HG03460 (cell line): ENCODE results near the gene CD2AP.
A peak's percentile ranks its signal among the peaks of the same experiment; 100 is the strongest.
"Not testable (repeated sequence)": the region's sequence is repeated elsewhere in the genome, so short reads cannot be mapped to it uniquely, and the experiment has no call there.

Source experiments
- ATAC-seq: cut with Tn5 transposase; IDR thresholded peaks from one replicate; pipeline ENCODE4 v1.9.1; 2021; ENCODE audit not compliant: unreplicated experiment

The CD2AP gene

GRCh38 chr6:47477497-47478232 is at the start of gene CD2AP:
TSS of gene CD2AP (plus strand) at chr6:47477789. CDS start at chr6:47478245, 456 bp downstream.
- ATAC-seq = peak; percentile 82

GRCh38 chr6:47428288-47428687 is 49.3 kb upstream of the CD2AP start:
- ATAC-seq = no peak

GRCh38 chr6:47428746-47429664 is 48.6 kb upstream of the CD2AP start:
- ATAC-seq = no peak

- ATAC-seq = no peak
Observed at GRCh38 chr6:47434372-47435253, 43.0 kb upstream of the CD2AP start.

GRCh38 chr6:47435254-47435612 is 42.4 kb upstream of the CD2AP start:
- ATAC-seq = no peak

- ATAC-seq = peak; percentile 52
Observed at GRCh38 chr6:47437592-47437991, 40.0 kb upstream of the CD2AP start.

- peak; percentile 76 for ATAC-seq
Observed at GRCh38 chr6:47438481-47439347, 38.9 kb upstream of the CD2AP start.

GRCh38 chr6:47439348-47439668 is 38.3 kb upstream of the CD2AP start:
- ATAC-seq = peak; percentile 18

- peak; percentile 70 for ATAC-seq
Observed at GRCh38 chr6:47440719-47441118, 36.9 kb upstream of the CD2AP start.

GRCh38 chr6:47444964-47445363 is 32.6 kb upstream of the CD2AP start:
- ATAC-seq = not testable (repeated sequence)

GRCh38 chr6:47446669-47447330 is 30.8 kb upstream of the CD2AP start:
- ATAC-seq = no peak

GRCh38 chr6:47447722-47448121 is 29.9 kb upstream of the CD2AP start:
- ATAC-seq = no peak

- no peak for ATAC-seq
Observed at GRCh38 chr6:47451162-47451561, 26.4 kb upstream of the CD2AP start.

- no peak for ATAC-seq
Observed at GRCh38 chr6:47452899-47453298, 24.7 kb upstream of the CD2AP start.

- ATAC-seq = no peak
Observed at GRCh38 chr6:47453372-47453936, 24.1 kb upstream of the CD2AP start.

- no peak for ATAC-seq
Observed at GRCh38 chr6:47454713-47455396, 22.7 kb upstream of the CD2AP start.

GRCh38 chr6:47455533-47456209 is 21.9 kb upstream of the CD2AP start:
- no peak for ATAC-seq

GRCh38 chr6:47456536-47456975 is 21.0 kb upstream of the CD2AP start:
- ATAC-seq = no peak
